PFSK-1 (cell line): ENCODE data around the gene TRMT1.

Experiments used
- FOXP2 ChIP-seq: optimal IDR thresholded peaks from 2 replicates; pipeline ENCODE3; 2011; ENCODE audit warnings: borderline replicate concordance, control low read depth, inconsistent platforms; ENCODE audit not compliant: insufficient read depth; ENCODE audit errors: extremely low read length, extremely low read depth
- POLR2AphosphoS5 ChIP-seq: IDR thresholded peaks from 2 replicates; pipeline ENCODE4 v1.6.1; 2012; ENCODE audit warnings: low read depth, mild to moderate bottlenecking, control low read depth, low read length, moderate library complexity
- SIN3A ChIP-seq: IDR thresholded peaks from 2 replicates; pipeline ENCODE4 v1.6.1; 2012; ENCODE audit warnings: mild to moderate bottlenecking, low read length, moderate library complexity, borderline replicate concordance; ENCODE audit not compliant: insufficient read depth
- TAF1 ChIP-seq: IDR thresholded peaks from 2 replicates; pipeline ENCODE4 v1.6.1; 2012; ENCODE audit warnings: low read length, control low read depth, borderline replicate concordance; ENCODE audit not compliant: insufficient read depth
- TF ChIP-seq, protein P1 (sequence below), 2 experiments: IDR thresholded peaks; 2 replicates each; pipeline versions ENCODE4 v1.6.1 to v1.8.0; 2011 to 2012; ENCODE audit warnings: low read depth in 2 of 2, low read length in 2 of 2, control low read depth in 1 of 2, inconsistent platforms in 1 of 2, mild to moderate bottlenecking in 1 of 2, moderate library complexity in 1 of 2; ENCODE audit not compliant: insufficient read depth in 1 of 2

Gene TRMT1

DNA sequence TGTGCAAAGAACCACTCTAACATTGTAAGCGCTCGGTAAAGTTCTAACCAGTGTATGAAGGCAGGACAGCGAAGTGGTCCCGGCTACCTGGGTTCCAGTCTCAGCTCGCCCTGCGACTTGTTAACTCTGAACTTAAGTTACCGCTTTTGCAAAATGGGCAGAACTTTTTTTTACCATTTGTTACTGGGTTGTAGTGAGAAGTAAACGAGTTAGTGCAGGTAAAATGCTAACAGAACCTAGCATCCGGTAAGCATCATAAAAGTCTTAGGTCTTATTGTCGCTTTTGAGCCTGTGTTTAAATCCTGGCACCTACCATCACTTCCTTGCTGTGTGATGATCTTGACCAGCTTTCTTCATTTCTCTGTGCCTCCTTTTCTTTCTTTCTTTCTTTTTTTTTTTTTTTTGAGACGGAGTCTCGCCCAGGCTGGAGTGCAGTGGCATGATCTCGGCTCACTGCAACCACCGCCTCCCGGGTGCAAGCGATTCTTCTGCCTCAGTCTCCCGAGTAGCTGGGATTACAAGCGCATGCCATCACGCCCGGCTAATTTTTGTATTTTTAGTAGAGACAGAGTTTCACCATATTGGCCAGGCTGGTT is 734 bp upstream of the TRMT1 start:
- no peak for TF ChIP-seq FOXP2
- TF ChIP-seq TAF1 = no peak
- TF ChIP-seq, protein P1, sequence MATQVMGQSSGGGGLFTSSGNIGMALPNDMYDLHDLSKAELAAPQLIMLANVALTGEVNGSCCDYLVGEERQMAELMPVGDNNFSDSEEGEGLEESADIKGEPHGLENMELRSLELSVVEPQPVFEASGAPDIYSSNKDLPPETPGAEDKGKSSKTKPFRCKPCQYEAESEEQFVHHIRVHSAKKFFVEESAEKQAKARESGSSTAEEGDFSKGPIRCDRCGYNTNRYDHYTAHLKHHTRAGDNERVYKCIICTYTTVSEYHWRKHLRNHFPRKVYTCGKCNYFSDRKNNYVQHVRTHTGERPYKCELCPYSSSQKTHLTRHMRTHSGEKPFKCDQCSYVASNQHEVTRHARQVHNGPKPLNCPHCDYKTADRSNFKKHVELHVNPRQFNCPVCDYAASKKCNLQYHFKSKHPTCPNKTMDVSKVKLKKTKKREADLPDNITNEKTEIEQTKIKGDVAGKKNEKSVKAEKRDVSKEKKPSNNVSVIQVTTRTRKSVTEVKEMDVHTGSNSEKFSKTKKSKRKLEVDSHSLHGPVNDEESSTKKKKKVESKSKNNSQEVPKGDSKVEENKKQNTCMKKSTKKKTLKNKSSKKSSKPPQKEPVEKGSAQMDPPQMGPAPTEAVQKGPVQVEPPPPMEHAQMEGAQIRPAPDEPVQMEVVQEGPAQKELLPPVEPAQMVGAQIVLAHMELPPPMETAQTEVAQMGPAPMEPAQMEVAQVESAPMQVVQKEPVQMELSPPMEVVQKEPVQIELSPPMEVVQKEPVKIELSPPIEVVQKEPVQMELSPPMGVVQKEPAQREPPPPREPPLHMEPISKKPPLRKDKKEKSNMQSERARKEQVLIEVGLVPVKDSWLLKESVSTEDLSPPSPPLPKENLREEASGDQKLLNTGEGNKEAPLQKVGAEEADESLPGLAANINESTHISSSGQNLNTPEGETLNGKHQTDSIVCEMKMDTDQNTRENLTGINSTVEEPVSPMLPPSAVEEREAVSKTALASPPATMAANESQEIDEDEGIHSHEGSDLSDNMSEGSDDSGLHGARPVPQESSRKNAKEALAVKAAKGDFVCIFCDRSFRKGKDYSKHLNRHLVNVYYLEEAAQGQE (IDR thresholded peaks at IDR 0.05; ENCODE audit: insufficient read depth in 1 of 2, low read depth in 2 of 2, low read length in 2 of 2) = no peak
- no peak for TF ChIP-seq POLR2AphosphoS5
- TF ChIP-seq SIN3A = no peak

DNA sequence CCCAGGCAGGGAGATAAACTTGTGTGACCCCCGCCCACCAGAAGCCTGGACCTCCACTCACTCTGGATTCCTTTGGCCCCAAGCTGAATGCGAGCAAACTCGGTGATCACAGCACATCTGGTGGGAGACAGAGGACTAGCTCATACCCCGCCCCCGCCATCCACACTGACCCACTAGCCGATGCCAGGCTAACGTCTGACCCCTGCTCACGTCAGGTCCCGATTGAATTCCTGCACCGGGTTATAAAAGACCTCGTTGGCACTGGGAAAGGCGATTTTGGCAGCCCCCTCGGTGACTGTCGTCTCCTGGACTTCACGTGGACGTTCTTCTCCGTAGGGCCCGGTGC is 631 bp downstream of the TRMT1 start:
- TF ChIP-seq, protein P1 (IDR thresholded peaks at IDR 0.05; ENCODE audit: insufficient read depth in 1 of 2, low read depth in 2 of 2, low read length in 2 of 2) = no peak
- TF ChIP-seq FOXP2 (no peak), POLR2AphosphoS5 (no peak), SIN3A (no peak), TAF1 (no peak)

DNA sequence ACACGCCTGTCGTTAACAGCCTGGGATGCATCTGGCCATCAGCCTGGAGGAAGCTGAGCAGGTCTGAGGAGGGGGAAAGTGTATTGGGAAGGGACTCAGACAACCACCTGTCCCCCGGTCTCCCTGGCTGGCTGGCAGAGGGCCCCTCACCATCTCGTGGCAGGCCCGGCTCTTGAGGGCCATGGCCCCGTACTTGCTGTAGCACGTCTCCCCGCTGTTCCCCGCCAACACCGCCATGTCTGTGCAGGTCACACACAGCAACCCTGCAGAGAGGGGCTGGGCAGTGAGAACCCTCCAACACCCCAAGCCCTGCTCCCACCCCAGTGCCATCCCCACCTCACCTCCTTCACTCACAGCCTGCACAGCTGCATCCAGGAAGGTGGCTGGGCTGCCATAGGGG is 4.0 kb downstream of the TRMT1 start:
- TF ChIP-seq, protein P1 (IDR thresholded peaks at IDR 0.05; ENCODE audit: insufficient read depth in 1 of 2, low read depth in 2 of 2, low read length in 2 of 2) = no peak
- TF ChIP-seq FOXP2 (no peak), SIN3A (no peak), TAF1 (no peak), POLR2AphosphoS5 (no peak)

DNA sequence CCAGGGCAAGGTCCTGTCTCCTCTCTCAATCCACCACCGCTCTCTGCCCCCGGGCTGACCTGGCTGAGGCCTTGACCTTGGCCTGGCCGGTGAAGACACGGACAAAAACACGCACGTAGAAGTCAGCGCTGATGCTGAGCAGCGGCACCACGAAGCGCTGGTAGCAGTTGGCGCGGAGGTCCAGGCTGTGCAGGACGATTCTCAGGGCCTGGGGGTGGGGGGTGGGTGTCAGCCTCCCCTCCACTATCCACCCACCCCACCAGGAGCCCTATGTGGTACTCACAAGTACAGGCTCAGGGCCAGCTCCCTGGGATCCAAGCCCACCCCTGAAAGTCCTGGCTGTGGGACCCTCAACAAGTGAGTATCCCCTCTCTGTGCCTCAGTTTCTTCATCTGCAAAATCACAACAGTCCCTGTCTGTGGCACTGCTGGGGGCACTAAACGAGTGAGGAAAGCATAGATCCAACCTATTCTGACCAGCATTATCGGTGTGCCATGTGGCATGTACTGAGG is 6.4 kb downstream of the TRMT1 start:
- TF ChIP-seq, protein P1 (IDR thresholded peaks at IDR 0.05; ENCODE audit: insufficient read depth in 1 of 2, low read depth in 2 of 2, low read length in 2 of 2) = no peak
- no peak for TF ChIP-seq TAF1
- no peak for TF ChIP-seq SIN3A
- no peak for TF ChIP-seq FOXP2
- TF ChIP-seq POLR2AphosphoS5 = no peak
